OCI-LY3 (cell line): ENCODE measurements around the gene NDUFS6.

ENCODE experiments used
- EZH2phosphoT487 ChIP-seq: fragments of 200-600 bp; shearing (Covaris generic); IDR thresholded peaks from 2 replicates; pipeline ENCODE4 v1.6.1; 2018; ENCODE audit warnings: antibody characterized with exemption, mixed run types, low read depth
- TF ChIP-seq, protein P1 (sequence below): fragments of 200-600, 300-600 bp; sonication (generic); IDR thresholded peaks from 2 replicates; pipeline ENCODE4 v1.5.1; 2014; ENCODE audit warnings: antibody characterized with exemption, low read length, low read depth

- TF ChIP-seq, protein P1, sequence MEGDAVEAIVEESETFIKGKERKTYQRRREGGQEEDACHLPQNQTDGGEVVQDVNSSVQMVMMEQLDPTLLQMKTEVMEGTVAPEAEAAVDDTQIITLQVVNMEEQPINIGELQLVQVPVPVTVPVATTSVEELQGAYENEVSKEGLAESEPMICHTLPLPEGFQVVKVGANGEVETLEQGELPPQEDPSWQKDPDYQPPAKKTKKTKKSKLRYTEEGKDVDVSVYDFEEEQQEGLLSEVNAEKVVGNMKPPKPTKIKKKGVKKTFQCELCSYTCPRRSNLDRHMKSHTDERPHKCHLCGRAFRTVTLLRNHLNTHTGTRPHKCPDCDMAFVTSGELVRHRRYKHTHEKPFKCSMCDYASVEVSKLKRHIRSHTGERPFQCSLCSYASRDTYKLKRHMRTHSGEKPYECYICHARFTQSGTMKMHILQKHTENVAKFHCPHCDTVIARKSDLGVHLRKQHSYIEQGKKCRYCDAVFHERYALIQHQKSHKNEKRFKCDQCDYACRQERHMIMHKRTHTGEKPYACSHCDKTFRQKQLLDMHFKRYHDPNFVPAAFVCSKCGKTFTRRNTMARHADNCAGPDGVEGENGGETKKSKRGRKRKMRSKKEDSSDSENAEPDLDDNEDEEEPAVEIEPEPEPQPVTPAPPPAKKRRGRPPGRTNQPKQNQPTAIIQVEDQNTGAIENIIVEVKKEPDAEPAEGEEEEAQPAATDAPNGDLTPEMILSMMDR, result no peak
- TF ChIP-seq EZH2phosphoT487, result no peak
Measured at GRCh38 chr5:1760231-1760630, 41.0 kb upstream of the NDUFS6 start.
